GF-D8 (cell line): Measurements from ENCODE around the gene MYO9A.

Experiments
- DNase-seq: peaks from one replicate; lab custom pipeline; 2025; lab: John Stamatoyannopoulos, UW

MYO9A gene

DNA sequence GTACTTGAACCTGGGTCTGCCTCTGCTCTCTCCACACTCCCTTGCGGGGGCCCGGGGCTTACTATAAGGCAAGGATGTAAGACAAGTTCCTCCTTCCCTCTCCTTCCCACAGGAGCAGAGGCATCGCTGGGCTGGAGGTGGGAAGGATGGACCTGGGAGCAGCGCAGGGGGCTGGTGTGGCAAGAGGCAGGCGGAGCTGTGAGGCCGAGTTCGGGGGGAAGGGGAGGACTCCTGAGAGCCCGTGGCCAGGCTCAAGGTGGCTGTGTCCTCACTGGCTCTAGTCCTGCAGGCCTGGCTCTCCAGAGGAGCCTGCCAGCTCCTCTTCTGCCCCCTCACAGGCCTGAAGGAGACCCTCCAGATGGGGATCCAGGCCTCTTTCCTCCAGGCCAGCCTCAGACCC lies 308.6 kb downstream of the MYO9A start:
- no peak for DNase-seq

DNA sequence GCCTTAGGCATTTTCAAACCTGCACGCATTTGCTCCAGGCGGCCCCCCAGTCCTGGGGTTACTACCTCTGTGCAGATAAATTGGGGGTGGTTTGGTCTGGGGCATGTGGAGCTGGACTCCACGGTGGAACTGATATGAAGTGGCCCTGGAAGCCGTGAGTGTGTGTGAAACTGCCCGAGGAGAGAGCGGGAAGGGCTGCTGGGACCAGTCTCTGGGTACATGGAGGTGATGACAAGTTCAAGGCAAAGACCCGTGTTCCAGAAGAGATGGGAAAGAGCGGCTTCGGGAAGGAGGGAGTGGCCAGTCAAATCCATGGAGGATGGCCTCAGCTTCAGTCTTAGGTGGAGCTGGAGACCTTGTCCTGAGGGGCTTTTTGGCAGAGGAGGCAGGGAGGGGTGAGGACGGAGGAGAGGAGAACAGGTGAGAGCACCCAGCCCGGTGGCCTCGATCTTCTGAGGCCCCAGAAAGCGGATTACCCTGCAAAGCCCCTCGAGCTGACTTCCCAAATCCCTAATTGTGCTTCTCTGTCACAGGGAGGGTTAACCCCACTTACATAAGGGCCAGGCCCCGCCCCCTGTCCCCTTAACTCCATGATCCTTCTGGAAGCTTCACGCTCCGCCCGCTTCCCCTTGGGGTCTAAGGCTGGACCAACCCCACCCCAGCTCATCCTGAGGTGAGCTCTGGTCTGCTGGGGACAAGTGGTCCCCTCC lies 309.5 kb downstream of the MYO9A start:
- no peak for DNase-seq

DNA sequence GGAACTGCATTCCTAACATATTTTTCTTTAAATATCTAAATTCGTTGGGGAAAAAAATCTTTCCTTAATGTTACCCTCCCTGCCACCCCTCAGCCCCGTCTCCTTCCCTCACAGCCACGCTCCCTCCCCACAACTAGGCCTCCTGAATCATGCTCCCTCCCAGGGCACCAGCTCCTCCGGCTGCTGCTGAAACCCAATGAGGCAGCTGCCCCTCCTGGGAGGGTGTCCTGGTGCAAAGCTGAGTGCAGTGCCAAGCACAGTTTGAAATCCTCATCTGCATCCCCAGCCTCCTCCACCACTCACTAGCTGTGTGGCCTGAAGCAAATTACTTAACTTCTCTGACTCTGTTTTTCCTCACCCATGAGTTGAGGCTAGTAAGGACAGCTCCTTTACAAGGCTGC lies 310.3 kb downstream of the MYO9A start:
- no peak for DNase-seq

DNA sequence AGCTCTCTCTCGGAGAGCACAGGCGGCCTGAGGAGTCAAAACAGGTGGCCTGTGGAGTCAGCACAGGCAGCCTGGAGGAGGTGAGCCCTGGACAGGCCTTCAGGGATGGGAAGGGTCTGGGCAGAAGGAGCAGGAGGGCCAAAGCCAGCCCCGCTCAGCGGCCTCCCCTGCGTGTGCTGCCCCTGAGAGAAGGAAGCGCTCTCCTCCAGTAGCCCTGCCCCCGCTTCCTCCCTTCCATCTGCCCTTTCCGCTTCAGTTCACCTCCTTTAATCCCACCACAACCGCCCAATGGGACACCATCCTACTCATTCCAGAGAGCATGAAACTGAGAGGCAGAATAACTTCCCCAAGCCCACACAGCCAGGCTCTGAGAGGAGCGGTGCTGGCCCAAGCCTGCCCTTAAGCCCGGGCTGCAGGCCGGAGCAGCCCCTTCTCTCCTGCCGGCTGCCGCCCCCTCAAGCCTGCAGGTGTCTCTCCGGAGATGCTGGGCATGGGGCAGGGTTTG lies 310.8 kb downstream of the MYO9A start:
- DNase-seq: no peak

DNA sequence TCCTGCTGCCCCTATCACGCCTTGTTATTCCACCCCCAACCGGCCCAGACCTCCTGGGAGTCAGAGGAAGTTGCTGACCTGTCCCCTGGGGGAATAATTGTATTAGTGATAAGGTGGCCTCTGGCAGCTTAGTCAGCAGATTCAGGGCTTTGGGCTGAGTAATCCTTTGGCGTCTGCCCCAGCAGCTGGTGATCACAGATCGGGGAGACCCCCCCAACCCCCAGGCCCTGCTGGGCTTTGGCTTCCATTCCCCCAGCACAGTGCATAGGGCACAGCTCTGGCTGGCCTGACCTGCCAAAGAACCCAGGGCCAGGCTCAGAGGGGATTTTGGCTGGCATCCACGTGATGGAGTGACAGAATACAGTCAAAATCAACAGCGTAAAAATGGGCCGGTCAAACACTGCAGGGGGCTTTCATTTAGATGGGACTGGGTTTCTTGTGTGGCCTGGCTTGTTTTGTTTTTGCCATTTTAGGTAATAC lies 311.5 kb downstream of the MYO9A start:
- DNase-seq: no peak

DNA sequence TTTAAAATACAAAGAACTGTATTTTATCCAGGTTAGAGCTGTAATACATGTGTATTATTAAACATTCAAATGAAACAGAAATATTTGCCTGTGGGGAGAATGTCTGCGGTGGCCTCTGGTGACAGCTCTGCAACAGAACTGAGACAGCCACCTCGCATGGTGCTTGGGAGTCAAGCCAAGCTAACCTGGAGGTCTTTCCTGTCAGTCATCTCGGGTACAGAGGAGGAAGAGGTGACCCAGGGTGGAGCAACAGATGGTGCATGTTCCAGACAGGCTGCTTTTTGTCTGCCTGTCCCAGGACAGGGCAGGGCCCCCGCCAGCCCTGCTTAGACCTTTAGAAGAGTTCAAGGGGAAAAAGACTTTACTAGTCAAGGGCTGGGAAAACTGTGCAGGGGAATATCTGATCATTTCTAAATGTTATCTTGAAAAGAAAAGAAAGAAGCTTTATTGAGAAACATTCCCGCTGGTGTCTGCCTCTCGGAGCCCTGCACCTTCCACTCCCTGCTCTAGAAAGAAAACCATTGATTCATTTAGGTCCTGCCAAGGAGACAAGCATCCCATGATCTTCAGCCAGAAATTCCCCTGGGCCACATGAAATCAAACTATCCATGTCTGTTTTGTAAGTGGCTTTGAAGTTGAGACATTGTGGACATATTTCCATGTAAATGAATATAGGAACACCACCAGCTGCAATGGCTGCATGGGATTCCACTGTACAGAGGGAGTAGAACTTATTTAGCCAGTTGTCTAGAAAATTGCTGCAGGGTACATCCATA lies 313.1 kb downstream of the MYO9A start:
- DNase-seq: no peak

DNA sequence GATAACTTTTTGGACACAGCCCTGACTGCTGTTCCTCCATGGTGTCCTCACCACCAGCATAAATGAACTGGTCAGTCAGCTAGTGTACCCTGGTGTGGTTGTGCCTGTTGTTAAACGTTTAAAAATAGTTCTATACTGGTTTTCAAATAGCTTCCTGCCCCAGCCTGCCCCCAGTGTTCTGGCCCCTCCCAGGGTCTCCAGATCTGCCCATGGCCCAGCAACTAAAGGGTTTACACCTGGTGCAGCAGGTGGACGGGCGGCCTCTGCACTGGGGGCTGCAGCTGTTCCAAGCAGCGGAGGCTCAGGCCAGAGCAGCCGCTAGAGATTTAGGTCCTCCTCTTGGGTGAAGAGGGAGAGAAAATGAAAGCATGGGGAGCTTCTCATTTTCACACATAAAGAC lies 313.7 kb downstream of the MYO9A start:
- DNase-seq: no peak

DNA sequence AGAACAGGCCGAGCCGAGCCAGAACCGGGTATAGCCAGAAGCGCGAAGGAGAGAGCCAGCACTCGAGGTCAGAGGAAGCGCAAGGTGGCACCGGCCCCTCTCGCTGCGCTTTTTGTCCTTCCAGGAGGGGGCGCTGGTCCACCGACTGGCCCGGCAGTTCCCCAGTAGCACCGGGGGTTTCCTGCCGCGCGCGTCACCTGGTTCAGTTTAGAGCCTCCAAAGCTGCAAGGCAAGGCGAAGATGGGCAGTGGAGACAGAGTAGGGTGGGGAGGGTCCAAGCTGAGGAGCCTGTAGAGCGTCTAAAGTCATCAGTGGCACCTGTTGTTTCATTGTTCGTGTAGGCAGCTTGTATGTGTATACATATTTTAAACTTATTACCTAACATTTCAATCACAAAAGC lies 315.2 kb downstream of the MYO9A start:
- no peak for DNase-seq

DNA sequence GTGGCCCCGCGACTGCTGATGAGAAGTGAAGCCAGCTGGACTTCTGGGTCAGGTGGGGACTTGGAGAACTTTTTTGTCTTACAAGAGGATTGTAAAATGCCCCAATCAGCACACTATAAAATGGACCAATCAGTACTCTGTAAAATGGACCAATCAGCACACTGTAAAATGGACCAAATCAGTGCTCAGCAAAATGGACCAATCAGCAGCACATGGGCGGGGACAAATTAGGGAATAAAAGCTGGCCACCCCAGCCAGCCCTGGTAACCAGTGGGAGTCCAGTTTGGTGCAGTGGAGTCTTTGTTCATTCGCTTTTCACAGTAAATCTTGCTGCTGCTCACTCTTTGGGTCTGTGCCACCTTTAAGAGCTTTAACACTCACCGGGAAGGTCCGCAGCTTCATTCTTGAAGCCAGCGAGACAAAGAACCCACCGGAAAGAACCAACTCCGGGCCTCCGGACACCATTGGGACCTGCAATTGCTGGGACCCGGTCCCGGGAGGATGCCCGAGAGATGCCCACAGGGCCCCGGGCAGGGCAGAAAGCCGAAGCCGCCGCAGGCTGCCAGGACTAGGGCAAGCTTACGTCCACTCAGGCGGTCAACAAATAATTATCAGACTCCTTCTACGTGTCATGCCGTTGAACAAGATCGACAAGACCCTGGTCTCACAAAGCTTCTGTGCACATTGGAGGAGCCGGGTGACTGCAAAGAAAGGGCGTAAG lies 315.9 kb downstream of the MYO9A start:
- no peak for DNase-seq

DNA sequence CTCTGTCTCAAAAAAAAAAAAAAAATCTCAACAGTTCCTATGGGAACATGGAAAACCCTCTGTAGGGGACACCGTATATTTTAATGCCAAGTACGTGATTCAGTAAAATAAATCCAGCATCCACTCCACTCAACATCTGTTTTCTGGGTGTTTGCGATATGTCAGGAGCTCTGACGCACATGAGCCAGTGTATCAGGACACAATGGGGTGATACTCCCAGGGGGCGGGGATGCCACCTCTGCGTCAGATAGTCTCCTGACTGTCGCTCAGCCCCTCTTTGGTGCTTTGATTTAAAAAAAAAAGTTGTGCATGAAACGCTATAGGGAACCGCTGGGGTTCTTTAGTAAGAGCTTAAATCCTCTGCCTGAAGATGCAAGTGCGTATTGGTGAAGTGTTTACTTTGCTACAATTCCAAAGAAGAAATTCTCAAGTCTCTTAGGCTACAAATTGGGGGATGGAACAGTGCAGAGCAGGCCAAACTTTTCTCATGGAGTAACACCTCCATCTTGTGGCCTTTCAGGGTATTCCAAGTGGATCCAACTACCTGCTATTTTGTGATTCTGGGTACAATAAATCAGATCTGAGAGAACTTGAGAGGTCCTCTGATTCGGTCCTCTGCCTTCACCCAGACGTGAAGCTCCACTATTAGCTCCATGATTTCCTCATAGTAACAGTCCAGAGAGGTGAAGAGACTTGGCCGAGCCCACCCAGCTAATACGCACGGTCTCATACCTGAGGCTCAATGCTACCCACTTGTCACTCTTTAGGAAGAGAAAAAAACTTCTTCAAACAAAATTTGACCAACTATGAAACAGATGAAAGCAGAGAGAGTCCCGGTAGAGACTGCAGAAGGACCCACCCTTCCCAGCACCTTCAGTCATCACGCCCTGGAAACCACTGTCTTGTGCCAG lies 316.9 kb downstream of the MYO9A start:
- no peak for DNase-seq

DNA sequence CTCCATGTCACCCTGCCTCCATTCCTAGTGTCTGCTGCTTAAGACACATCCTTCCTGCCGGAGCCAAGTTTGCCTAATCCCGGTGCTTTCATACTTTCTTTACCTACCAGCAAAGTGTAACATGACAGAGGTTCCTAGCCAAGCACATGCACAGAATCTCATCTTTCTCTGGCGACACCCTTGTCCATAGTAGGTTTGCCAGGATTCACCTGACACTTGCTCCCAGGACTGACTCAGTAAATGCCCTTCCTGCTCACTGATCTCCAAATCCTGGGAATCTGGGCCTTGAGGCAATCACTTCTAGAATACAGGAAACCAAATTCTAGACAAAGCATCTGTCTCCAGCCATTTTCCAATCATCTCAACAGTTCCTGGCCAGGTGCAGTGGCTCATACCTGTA lies 317.8 kb downstream of the MYO9A start:
- no peak for DNase-seq

DNA sequence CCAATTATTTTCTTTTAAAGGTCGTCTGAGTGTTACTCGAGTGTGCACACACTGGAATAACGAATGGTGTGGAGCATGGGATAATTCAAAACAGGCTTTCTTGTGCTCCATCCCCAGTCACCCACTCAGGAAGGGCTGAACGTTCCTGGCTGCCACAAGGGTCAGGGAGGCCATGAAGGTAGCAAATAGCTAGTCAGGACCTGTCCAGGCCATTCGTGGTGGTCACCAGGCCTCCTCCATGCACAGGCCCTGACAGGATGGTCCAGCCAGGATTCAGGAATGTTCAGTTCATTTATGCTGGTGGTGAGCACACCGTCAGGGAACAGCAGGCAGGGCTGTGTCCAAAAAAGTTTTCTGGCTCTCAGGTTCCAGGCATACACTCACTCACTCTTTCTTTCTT lies 319.3 kb downstream of the MYO9A start:
- no peak for DNase-seq

DNA sequence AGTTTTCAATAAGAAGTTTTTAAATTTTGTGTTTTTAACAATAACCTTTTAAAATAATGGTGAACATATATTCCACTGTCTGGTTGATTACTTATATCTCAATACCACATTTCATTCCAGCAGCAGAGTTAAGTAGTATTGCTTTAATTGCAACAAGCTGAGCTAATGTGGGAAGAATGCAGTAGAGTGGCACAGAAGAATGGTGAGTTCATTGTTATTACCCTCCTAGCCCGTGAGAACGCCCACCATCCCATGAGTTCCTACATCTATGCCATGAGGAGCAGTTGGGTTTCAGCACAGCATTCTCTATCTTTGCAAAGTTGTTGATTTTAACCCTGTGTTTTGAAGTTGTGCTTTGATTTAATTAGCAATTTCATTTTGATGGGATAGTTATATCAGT lies 325.4 kb downstream of the MYO9A start:
- no peak for DNase-seq

DNA sequence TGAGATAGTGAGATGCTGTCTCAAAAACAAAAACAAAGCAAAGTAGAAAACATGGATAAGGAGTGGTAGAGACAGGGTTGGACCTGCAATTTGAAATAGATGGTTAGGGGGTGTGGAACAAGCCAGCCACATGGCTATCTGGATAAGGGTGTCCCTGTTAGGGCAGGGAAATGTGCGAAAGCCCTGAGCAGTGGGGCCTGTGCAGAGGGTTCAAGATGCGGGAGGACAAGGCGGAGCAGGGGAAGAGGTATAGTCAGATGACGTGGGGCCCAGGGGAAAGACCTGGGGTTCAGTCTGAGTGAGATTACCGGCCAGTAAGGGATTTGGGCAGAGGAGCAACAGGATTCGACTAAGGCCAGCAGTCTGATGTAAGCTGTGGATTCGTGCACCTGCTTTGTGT lies 326.0 kb downstream of the MYO9A start:
- no peak for DNase-seq

DNA sequence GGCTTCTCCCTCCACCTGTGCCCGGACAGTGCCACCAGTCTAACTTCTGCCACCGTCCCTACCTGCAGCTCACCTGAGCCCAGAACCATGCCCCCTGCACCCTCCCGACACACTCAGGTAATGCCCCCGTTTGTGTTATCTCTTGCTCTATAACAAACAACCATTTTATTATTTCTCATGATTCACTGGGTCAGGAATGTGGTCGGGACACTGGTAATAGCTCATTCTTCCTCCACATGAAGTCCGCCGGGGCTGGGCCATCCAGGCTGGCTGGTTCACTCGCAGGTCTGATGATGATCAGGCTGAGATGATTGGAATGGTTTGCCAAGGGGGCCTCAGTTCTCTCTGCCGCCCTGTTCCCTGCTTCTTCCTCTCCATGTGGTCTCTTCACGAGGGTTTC lies 327.9 kb downstream of the MYO9A start:
- no peak for DNase-seq

DNA sequence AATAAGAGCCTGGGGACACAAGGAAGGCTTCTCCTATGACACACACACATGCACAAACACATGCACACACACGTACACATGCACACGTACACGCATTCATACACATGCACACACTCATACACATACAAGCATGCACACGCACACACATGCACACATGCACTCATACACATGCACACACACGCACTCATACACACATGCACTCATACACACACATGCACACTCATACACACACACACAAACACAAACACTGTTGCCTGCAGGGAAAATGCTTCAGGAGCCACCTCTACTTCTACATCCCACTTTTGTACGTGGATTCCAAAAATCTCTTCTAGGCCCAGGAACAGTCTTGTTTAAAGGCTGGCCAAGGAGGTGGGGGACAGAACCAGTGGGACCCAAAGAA lies 328.3 kb downstream of the MYO9A start:
- no peak for DNase-seq

DNA sequence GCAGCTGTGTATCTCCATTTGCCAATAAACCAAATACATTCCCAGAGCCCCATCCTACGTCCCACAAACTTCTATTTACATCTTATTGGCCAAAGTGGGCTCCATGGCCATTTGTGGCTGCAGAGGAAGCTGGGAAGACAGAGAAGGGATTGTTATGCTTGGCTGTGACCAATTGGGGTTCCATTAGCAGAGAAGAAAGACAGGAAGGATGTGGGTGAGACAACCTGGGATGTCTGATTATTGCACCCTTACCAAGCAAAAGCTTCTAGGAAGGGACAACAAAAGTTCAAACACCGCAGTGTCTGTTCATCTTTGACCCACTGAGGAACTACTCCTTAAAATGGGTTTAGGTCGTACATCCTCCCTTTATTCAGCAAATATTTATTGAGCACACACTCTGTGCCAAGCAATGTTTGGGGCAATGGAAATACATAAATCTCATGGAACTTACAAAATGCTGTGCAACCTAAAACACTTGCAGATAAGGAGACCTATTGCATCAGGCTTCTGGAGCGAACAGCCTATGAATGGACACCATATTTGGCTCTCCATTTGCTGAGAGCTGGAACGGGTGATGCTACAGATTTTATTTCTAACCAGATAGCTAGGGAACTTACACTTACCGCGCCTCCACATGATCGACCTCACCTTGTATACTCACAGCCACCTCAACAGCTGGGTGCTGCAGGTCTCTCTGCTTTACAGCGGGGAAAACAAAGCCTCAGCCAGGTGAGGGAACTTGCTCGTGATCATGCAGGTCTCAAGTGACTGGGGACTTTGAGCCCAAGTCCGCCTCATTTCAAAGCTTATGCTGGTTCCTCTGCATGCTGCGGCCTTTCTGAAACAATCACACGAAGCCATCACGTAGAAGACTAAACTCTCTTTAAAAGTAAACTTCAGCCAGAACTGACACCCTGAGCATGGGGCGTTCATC lies 329.0 kb downstream of the MYO9A start:
- no peak for DNase-seq

DNA sequence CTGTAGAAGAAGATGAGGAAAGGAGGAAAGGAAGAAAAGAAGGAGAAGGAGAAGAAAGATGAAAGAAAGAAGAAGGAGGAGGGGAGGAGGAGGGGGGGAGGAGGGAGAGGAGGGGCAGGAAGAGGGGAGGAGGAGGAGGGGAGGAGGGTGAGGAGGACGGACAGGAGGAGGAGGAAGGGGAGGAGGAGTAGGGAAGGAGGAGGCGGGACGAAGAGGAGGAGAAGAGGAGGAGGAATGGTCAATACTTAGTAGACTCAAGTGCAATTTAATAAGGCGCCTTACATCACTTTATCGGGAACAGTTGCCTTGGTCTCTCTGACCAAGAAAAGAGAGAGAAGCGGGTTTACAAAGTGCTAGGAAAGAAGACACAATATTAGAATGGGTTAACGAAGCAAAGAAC lies 331.3 kb downstream of the MYO9A start:
- no peak for DNase-seq

DNA sequence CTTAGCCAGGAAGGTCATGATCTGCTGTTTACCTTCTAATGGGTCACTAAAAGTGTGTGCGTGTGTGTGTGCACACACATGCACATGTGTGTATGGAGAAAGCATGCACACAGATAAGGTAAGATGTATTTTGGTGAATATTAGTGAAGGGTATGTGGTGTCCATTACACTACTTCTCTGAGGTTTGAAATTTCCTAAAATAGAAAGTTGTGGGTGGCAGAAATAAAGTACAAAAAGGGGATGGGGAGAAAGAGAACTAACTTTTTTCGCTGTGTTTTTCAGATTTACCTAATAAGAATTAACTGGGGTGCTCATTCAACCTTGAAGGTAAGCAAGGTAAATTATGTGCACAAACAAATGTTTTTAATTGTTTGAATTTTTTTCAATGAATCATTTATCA lies 332.0 kb downstream of the MYO9A start:
- no peak for DNase-seq

DNA sequence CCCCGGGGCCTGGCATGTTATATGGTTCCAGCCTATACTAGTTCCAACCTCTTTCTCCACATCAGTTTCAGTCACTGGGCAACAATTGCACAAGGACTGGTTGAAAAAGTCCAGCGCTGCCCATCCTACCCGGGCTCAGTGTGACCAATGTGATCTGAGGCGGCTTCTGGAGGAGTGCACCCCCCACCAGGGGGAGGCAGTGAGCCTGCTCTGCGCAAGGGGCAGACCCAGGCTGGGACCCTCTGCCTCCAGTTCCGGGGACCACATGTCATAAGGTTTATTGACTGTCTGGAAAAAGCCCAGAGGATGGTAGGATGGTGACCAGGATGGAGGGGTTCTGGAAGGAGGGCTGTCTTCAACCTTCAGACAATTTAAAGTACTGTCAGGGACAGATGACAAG lies 333.2 kb downstream of the MYO9A start:
- DNase-seq: no peak
